Mesodermal cell (in vitro differentiated cells): ENCODE results near the gene CALCB.

ENCODE experiments used
- H3K27ac ChIP-seq: 2 replicates; pipeline ENCODE4 v1.7.0; 2013; ENCODE audit warnings: mild to moderate bottlenecking, low read depth, low read length, moderate library complexity; ENCODE audit not compliant: severe bottlenecking
- H3K36me3 ChIP-seq: 2 replicates; pipeline ENCODE4 v1.7.1; 2013; ENCODE audit warnings: mild to moderate bottlenecking, low read length, moderate library complexity; ENCODE audit not compliant: control insufficient read depth, insufficient read depth
- H3K4me1 ChIP-seq: one replicate; pipeline ENCODE4 v1.7.1; 2013; ENCODE audit warnings: mild to moderate bottlenecking, low read length; ENCODE audit not compliant: insufficient read depth, control insufficient read depth, poor library complexity, severe bottlenecking
- H3K4me3 ChIP-seq: 2 replicates; pipeline ENCODE4 v1.7.0; 2013; ENCODE audit warnings: low read length, control low read depth, mild to moderate bottlenecking; ENCODE audit not compliant: insufficient read depth, poor library complexity, severe bottlenecking; ENCODE audit errors: extremely low read depth
- H3K9me3 ChIP-seq: 2 replicates; pipeline ENCODE4 v1.7.1; 2013; ENCODE audit warnings: mild to moderate bottlenecking, low read length, moderate library complexity; ENCODE audit not compliant: control insufficient read depth
- WGBS, 2 experiments: methylation state at CpG; one replicate each; pipeline ENCODE4 v1.1.5; 2013; ENCODE audit warnings: missing lambda C conversion rate in 2 of 2; ENCODE audit not compliant: insufficient coverage in 2 of 2; 5-methylcytosine and 5-hydroxymethylcytosine counted together

The CALCB gene

GRCh38 chr11:15074206-15075161 is 1.1 kb downstream of the CALCB start:
- Histone ChIP-seq H3K27ac (no peak overlapping the region), H3K36me3 (no peaks in the 10 kb centered on the region), H3K4me3 (peak overlapping the region; percentile 34), H3K9me3 (no peaks in the 10 kb centered on the region), H3K4me1 (peaks cover 3% of the 10 kb centered on the region)
- 15 to 17% methylated on average over 20 to 23 of the region's 33 CpGs for WGBS, 2 experiments

- H3K27ac ChIP-seq: no peak overlapping the region
- no peaks in the 10 kb centered on the region for H3K36me3 ChIP-seq
- H3K9me3 ChIP-seq: no peaks in the 10 kb centered on the region
- H3K4me3 ChIP-seq: no peak overlapping the region
- peaks cover 3% of the 10 kb centered on the region for H3K4me1 ChIP-seq
- WGBS, 2 experiments: 20 to 49% methylated on average over 2 to 4 of the region's 4 CpGs
These were observed 1.8 kb downstream of the CALCB start for GRCh38 chr11:15075162-15075526.

- Histone ChIP-seq H3K36me3 (no peaks in the 10 kb centered on the region), H3K4me3 (no peak overlapping the region), H3K4me1 (no peaks in the 10 kb centered on the region), H3K9me3 (no peaks in the 10 kb centered on the region), H3K27ac (no peak overlapping the region)
These were observed 17.8 kb downstream of the CALCB start for GRCh38 chr11:15091175-15091574.

- Histone ChIP-seq H3K4me3 (no peak overlapping the region), H3K27ac (no peak overlapping the region), H3K4me1 (no peaks in the 10 kb centered on the region), H3K36me3 (no peaks in the 10 kb centered on the region), H3K9me3 (no peaks in the 10 kb centered on the region)
- WGBS, 2 experiments: 67 to 100% methylated on average over 1 of the region's 1 CpG
These were observed 18.2 kb downstream of the CALCB start for GRCh38 chr11:15091625-15092024.

GRCh38 chr11:15093432-15093831 is 20.0 kb downstream of the CALCB start:
- Histone ChIP-seq H3K4me1 (no peaks in the 10 kb centered on the region), H3K4me3 (no peak overlapping the region), H3K36me3 (no peaks in the 10 kb centered on the region), H3K27ac (no peak overlapping the region), H3K9me3 (no peaks in the 10 kb centered on the region)
- 60 to 81% methylated on average over 1 to 2 of the region's 2 CpGs for WGBS, 2 experiments

GRCh38 chr11:15095736-15096228 is 22.4 kb downstream of the CALCB start:
- Histone ChIP-seq H3K4me3 (no peak overlapping the region), H3K4me1 (no peaks in the 10 kb centered on the region), H3K9me3 (no peaks in the 10 kb centered on the region), H3K27ac (no peak overlapping the region), H3K36me3 (no peaks in the 10 kb centered on the region)
- 93 to 100% methylated on average over 1 to 2 of the region's 2 CpGs for WGBS, 2 experiments

- H3K4me1 ChIP-seq: no peaks in the 10 kb centered on the region
- H3K9me3 ChIP-seq: no peaks in the 10 kb centered on the region
- WGBS, 2 experiments: 80 to 100% methylated on average over 1 of the region's 3 CpGs
- H3K4me3 ChIP-seq: no peak overlapping the region
- no peak overlapping the region for H3K27ac ChIP-seq
- H3K36me3 ChIP-seq: no peaks in the 10 kb centered on the region
These were observed 24.0 kb downstream of the CALCB start for GRCh38 chr11:15097411-15097810.

GRCh38 chr11:15099267-15099666 is 25.9 kb downstream of the CALCB start:
- H3K9me3 ChIP-seq: no peaks in the 10 kb centered on the region
- no peak overlapping the region for H3K4me3 ChIP-seq
- H3K4me1 ChIP-seq: no peaks in the 10 kb centered on the region
- no peaks in the 10 kb centered on the region for H3K36me3 ChIP-seq
- H3K27ac ChIP-seq: no peak overlapping the region

GRCh38 chr11:15101072-15101709 is 27.8 kb downstream of the CALCB start:
- Histone ChIP-seq H3K27ac (no peak overlapping the region), H3K4me1 (peaks cover 2% of the 10 kb centered on the region), H3K36me3 (no peaks in the 10 kb centered on the region), H3K4me3 (no peak overlapping the region), H3K9me3 (no peaks in the 10 kb centered on the region)
- WGBS, 2 experiments: 0 to 17% methylated on average over 3 to 6 of the region's 8 CpGs

GRCh38 chr11:15104166-15104565 is 30.8 kb downstream of the CALCB start:
- no peaks in the 10 kb centered on the region for H3K9me3 ChIP-seq
- peaks cover 23% of the 10 kb centered on the region for H3K4me1 ChIP-seq
- H3K36me3 ChIP-seq: no peaks in the 10 kb centered on the region
- no peak overlapping the region for H3K4me3 ChIP-seq
- no CpG with 5 or more reads among the region's 2 CpGs for WGBS, 2 experiments
- H3K27ac ChIP-seq: no peak overlapping the region
